DMS53 treated with DMSO at 0.1 percent for 48 hours (cell line): ENCODE results near the gene ACSL3.
"Not testable (repeated sequence)": the region's sequence is repeated elsewhere in the genome, so short reads cannot be mapped to it uniquely, and the experiment has no call there.

ENCODE experiments used
- DNase-seq: peaks from one replicate; lab custom pipeline; 2025; ENCODE audit not compliant: unreplicated experiment; lab: John Stamatoyannopoulos, UW

The ACSL3 gene

GRCh38 chr2:222907790-222908441 is 47.1 kb downstream of the ACSL3 start:
- no peak for DNase-seq

- DNase-seq, result no peak
Observed at GRCh38 chr2:222909286-222909685, 48.5 kb downstream of the ACSL3 start.

GRCh38 chr2:222912117-222912516 is 51.3 kb downstream of the ACSL3 start:
- no peak for DNase-seq

GRCh38 chr2:222912776-222913175 is 51.9 kb downstream of the ACSL3 start:
- no peak for DNase-seq

GRCh38 chr2:222915092-222915957 is 54.5 kb downstream of the ACSL3 start:
- DNase-seq, result no peak

- DNase-seq, result no peak
Observed at GRCh38 chr2:222916229-222917197, 55.7 kb downstream of the ACSL3 start.

GRCh38 chr2:222917212-222917611 is 56.4 kb downstream of the ACSL3 start:
- not testable (repeated sequence) for DNase-seq

- no peak for DNase-seq
Observed at GRCh38 chr2:222919841-222920526, 59.1 kb downstream of the ACSL3 start.

- DNase-seq, result no peak
Observed at GRCh38 chr2:222920657-222921186, 59.9 kb downstream of the ACSL3 start.

- no peak for DNase-seq
Observed at GRCh38 chr2:222922019-222922800, 61.4 kb downstream of the ACSL3 start.

- DNase-seq, result no peak
Observed at GRCh38 chr2:222926915-222927314, 66.1 kb downstream of the ACSL3 start.

GRCh38 chr2:222927600-222927999 is 66.8 kb downstream of the ACSL3 start:
- no peak for DNase-seq

GRCh38 chr2:222928335-222928734 is 67.5 kb downstream of the ACSL3 start:
- no peak for DNase-seq

GRCh38 chr2:222930862-222931261 is 70.0 kb downstream of the ACSL3 start:
- DNase-seq, result no peak

- no peak for DNase-seq
Observed at GRCh38 chr2:222931659-222932058, 70.8 kb downstream of the ACSL3 start.

GRCh38 chr2:222933458-222933857 is 72.6 kb downstream of the ACSL3 start:
- DNase-seq, result no peak

GRCh38 chr2:222935688-222936298 is 75.0 kb downstream of the ACSL3 start:
- no peak for DNase-seq

GRCh38 chr2:222936705-222937104 is 75.9 kb downstream of the ACSL3 start:
- DNase-seq, result no peak

GRCh38 chr2:222938327-222938726 is 77.5 kb downstream of the ACSL3 start:
- DNase-seq, result no peak
